ENCODE results near the gene ZBTB46.
A peak's percentile ranks its signal among the peaks of the same experiment; 100 is the strongest.
"Not testable (repeated sequence)": the region's sequence is repeated elsewhere in the genome, so short reads cannot be mapped to it uniquely, and the experiment has no call there.

Gene ZBTB46

DNA sequence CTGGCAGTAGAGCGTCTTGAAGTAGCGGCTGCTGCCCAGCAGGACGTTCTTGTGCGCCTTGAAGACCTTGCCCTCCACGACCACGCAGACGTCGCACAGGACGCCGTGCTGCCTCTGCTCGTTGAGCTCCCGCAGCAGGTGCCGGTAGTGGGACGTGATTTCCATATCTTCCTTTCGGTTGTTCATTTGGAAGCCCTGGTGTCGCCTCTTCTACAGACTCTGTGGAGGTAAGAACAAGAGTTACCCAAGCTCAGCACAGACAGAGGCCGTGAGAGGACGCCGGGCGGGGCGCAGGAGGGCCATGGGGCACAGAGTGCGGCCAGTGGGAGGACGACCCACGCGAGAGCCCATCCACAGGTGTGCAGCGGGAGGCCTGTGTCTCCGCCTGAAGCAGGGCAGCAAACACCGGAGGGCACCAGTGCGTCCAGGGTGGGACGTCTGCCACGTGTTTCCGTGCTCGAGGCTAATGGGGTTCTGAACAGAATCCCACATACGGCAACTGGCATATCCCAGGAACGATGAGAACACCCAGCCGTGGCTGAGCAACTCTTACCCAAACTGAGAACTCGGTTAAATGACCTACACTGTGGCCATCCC, 40.4 kb downstream of the ZBTB46 start:
- no peak for DNase-seq

DNA sequence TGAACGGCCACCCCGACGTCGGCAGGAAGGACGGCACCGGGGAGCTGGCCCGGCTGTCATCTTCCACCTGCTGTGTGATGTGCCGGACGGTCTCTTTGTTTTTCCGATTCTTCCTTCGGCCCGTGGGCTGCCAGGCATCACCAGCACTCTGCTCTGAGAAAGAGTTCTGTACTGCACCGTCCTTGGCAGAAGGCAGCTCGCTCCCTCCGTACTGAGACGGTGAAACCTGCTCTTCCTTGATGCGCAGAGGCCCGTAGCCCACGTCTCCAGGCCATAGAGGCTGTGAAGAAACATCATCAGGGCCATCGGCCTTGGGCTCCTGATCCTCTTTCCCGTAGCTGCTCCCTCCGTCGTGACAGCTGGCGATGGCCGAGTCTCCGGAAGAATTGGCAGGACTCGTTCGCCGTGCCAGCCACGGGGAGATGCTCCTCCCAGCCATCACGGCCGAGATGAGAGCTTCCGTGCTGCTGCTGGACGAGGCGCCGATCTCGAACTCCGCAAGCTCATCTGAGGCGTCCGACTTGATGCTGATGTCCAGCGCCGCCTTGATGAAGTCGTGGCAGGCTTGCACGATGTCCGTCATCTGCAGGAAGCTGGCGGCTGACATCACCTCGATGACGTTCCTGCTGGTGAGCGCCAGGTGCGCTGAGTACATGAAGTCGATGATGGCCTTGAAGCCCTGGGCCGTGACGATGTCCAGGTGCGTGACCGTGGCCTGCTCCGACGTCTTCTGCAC, 41.1 kb downstream of the ZBTB46 start:
- DNase-seq: no peak

DNA sequence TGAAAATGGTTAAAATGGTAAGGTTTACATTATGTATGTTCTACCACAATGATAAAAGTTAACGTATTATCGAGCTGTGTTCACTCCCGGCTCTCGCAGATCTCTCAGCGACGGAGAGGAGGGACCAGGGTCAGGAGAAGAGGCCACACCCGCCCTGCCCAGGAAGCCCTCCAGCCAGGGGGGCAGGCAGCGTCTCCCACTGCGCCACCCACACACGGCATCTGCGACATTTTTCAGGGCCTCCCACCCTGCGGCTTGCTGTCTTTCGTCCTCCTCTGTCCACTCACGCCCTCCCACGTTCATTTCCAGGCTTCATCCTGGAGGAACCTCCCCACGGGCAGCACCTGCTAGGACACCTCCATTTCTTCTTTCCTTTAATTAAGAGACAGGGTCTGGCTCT, 43.3 kb downstream of the ZBTB46 start:
- no peak for DNase-seq

DNA sequence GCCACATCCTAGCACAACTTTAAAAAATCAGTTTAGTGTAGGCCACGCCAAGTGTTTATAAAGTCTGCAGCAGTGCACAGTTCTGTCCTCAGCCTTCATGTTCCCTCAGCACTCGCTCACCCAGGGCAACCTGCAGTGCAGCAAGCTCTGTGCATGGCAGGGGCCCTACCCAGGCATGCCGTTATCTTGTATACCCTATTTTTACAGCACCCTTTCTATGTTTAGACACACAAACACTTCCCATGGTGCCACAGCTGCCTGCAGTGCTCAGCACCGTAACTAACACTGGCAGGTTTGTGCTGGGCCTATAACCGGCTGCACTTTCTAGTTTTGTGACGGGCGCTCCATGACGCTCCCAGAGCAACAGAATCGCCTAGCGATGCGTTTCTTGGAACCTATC, 43.8 kb downstream of the ZBTB46 start:
- no peak for DNase-seq

DNA sequence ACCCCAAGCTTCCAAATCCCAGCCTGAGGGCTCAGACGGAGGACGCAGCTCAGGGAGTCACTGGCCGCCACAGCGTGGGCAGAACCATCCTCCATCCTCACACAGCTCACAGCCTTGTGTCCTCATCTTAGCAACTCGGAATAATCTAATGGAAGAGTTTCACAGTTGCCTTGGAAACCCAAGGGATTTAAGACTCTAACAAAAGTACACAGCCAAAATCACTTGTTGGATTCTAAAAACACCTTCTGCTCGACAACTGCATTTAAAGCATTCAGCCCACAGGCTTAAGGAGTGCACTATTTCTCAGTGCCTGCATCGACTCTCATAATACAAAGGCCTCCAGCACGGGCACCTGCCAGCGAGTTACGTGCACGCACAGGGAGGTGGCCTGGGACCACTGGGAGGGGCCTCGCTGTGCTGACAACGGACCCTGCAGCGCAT, 45.4 kb downstream of the ZBTB46 start:
- peak in 3 of 51 donors; percentile 5 to 58 (median 39) for DNase-seq

DNA sequence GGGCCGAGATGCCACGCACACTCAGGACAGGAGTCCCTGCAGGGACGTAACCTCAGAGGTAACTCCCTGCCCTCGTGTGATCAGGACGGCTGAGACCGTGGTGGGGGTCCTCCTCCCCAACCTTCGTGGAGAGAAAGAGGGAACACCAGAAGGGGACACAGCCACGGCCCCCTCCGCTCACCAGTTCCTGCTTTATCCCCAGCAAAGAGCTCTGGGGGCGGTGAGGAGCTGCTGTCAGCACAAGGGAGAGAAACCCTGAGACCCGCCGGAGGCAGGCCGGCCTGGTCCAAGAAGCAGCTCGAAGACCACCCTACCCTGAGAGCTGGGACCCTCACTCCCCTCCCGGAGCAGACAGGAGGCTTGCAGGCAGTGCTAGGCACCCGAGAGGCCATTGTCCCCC, 47.1 kb downstream of the ZBTB46 start:
- no peak for DNase-seq

DNA sequence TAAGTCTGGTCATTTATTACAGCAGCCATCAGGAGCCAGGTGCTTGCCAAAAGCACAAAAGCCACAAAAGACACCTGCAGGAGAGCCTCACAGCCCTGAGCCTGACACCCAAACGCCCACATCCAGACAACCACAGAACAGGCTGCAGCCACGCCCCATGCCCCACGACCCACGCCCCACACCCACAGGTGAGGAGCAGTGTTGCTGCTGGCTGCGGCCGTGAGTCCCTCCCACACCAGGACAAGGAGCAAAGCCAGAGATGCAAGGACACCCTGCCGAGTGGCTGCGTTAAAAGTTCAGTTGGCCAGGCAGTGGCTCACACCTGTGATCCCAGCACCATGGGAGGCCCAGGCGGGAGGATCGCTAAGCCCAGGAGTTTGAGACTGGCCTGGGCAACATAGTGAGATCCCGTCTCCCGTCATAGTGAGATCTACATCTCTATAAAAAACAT, 48.5 kb downstream of the ZBTB46 start:
- no peak for DNase-seq

DNA sequence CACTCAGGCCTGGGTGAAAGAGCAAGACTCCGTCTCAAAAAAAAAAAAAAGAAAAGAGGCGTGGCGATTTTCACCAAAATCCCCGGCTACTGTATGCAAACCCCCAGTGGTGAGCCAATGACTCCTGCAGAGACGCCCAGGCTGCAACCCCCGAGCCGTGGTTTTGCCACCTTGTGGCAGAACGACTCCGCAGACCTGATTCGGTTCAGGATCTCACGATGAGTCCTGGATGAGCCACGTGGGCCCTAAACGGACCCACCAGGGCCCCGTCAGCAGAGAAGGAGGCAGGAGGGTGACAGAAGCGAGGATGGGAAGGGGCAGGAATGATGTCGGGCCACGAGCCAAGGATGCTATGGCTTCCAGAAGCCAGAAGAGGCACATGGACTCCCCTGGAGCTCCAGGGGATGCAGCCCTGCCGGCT, 49.0 kb downstream of the ZBTB46 start:
- DNase-seq: no peak

DNA sequence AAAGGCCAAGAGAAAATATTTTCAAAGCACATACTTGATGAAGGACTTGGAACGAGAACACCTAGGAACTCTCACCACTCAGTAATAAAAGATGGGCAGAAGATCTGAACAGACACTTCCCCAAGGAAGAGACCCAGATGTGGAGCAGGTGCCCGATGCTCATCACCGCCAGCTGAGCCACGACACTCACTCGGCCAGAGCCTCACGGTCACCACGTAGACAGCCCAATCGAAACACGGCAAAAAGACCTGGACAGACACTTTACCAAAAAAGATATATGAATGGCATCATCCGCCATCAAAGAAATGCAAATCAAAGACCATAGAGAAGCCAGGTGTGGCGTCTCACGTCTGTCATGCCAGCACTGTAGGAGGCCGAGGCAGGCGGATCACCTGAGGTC, 49.9 kb downstream of the ZBTB46 start:
- DNase-seq: no peak

DNA sequence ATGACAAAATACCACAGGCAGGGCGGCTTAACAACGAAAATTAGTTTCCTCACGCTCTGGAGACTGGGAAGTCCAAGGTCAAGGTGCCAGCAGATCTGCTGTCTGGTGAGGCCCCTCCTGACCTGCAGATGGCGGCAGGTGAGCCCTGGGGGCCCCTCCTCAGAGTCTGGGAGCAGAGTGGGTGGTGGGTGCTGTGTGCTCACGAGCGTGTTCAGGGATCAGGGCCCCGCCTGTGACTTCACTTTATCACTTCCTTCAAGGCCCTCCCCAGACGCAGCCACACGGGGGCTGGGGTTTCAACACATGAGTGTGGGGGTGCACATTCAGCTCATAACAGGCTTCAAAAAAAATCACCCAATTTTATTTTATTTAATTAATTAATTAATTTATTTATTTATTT, 52.2 kb downstream of the ZBTB46 start:
- DNase-seq: no peak

DNA sequence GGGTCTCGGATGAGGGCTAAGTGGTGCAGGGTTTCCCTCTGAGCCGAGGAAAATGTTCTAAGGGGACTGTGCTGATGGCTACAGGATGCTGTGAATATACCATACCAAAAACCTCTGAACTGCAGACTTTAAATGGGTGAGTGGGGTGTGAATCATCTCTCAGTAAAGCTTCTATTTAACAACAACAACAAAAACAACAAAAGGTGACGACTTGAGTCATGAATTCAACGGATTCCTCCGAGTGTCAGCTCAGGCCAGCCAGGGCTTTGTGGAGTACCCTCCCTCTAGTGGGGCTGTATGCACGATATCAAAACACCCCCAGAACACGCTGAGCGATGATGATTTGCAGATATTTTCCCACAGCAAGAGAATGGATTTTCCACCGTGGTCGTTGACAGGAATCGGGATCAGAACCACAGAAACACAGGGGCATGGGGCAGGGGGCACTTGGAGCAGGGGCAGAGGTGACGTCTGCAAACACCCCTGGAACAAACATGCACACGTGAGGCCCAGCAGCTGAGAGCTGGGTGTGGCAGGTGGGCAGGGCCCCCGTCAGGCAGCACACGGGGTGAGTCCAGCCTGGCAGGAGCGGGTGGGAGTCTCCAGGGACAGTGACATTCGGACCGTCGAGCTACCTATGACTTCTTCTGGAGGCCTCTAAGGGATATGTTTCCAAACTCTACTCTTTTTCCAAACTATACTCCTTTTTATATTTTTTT, 52.9 kb downstream of the ZBTB46 start:
- DNase-seq: no peak

DNA sequence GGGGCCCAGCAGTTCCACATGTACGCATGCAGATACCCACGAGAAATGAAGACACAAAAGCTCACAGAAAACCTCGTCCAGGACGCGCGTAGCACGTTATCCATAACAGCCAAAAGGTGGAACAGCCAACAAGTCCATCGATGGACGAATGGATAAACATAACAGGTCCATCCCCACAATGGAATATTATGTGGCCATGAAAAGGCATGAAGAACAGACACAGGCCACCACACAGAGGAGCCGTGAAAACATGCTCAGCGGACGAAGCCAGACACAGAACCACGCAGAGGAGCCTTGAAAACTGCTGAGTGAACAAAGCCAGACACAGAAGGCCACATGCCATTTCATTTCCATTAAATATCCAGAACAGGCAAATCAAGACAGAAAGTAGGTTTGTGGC, 53.5 kb downstream of the ZBTB46 start:
- no peak for DNase-seq

DNA sequence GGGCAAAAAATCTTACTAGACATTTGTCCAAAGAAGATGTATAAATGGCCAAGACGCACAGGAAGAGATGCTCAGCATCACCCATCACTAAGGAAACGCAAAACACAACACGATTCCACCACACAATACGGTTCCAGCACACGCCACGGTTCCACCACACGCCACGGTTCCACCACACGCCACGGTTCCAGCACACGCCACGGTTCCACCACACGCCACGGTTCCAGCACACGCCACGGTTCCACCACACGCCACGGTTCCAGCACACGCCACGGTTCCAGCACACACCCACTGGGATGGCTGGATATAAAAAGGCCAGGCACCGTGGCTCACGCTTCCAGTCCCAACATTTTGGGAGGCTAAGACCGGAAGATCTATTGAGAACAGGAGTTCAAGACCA, 54.2 kb downstream of the ZBTB46 start:
- not testable (repeated sequence) for DNase-seq

DNA sequence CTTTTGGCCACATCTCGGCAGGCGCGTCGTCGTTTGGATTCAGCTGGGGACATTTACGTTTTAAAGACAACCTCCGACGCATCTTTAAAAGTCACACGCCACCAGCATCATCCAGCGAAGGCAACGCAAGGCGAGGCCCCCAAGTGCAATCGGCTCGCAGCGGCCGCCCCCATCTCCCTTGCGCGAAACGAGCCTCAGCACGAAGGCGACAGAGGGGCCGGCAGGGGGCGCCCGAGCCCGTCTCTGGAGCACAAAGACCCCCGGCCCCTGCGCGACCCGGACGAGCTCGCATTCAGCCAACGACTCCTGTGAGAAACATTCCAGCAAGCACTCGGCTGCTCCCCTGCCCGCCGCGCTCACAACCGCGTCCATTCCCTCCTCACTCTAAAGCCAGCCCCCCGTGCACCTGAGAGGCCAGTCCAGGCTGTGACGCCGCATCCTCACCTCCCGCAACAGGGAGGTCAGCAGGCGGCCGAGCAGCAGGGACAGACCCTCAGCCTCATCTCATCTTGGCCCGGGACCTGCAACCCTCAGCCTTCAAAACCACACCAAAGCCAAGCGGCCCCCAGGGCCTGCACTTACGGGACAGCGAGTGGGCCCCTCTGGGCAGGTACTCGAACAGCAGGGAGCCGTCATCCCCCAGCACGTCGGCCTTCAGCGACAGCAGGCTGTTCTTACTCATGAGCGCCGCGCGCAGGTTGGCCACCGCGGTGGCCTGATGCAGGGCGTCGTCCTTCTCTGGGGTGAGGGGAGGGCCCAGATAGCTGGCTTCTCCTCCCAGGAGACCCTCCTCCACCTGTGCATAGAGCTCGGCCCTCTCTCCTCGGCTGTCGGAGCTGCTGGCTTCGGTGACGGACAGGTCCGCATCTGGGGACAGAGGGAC, 55.7 kb downstream of the ZBTB46 start:
- peak in 35 of 51 donors; percentile 6 to 72 (median 37) for DNase-seq

DNA sequence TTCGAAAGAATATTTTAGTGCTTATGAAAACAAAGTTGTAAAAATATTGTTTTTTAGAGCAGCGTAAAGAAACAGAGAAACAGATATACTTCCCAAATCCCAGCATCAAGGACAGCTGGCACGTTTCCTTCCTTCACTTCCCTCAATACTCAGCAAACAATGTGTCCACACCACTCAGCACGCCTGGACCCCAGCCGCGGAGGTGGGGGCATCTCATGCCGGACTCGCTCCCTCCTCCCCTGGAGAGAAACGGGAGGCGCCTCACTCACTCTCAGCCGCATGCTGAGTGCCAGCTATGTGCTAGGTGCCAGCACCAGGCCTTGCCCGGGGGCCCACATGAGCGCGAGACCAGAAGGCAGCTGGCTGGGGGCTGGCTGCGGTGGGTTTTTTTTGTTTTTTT, 56.8 kb downstream of the ZBTB46 start:
- peak in 2 of 51 donors; percentile 4 to 12 for DNase-seq

DNA sequence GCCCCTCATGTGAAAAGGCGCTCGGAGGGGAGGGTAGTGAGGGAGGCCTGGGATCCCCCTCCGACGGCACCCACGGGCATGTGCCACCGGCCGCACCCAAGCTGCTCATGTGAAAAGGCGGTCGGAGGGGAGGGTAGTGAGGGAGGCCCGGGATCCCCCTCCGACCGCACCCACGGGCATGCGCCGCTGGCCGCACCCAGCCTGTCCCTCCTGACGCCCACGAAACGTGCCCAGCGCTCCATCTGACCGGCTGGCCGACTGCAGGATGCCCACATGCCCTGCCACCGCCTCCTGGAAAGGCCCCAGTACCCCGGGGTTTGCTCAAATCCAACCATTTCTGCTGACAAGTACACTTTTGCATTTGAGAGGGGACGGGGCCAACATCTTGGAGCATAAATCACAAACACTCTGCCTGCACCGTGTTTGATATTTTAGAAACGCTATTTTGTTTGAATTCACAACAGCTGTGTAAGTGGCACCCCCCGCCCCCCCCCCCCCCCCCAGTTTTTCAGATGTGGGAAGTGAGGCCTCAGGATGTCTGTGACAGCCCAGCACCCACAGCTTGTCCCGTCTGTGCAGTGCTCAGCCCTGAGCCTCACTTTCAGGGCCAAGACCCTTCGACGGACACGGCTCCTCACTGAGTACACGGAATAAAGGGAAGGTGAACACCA, 57.4 kb downstream of the ZBTB46 start:
- no peak for DNase-seq

DNA sequence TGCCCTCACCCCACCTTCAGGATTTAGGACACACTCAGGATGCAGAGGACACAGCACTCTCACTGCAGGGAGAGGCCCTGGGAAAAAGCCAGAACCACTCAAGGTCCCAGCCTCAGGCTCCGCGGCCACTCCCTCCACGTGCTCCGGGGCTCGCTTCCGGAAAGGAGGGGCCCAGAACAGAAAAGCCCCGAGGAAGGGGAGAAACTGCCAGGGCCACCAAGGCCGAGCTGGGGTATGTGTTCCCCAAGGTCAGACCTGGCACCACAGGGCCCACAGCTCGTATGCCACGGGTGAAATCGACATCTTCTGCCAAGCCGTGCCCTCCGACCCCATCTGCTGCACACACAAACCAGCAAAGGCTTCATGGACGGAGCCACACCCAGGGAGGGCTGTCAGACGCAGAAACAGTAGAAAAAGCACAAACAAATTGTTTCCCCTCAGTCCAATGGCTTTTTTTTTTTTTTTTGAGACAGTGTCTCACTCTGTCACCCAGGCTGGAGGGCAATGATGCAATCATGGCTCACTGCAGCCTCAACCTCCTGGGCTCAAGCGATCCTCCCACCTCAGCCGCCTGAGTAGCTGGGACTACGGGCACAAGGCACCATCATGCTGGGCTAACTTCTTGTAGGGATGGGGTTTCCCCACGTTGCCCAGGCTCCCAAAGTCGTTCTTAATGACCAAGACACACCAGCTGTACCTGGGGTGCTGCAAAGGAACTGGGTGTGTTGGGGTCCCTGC, 58.1 kb downstream of the ZBTB46 start:
- no peak for DNase-seq

DNA sequence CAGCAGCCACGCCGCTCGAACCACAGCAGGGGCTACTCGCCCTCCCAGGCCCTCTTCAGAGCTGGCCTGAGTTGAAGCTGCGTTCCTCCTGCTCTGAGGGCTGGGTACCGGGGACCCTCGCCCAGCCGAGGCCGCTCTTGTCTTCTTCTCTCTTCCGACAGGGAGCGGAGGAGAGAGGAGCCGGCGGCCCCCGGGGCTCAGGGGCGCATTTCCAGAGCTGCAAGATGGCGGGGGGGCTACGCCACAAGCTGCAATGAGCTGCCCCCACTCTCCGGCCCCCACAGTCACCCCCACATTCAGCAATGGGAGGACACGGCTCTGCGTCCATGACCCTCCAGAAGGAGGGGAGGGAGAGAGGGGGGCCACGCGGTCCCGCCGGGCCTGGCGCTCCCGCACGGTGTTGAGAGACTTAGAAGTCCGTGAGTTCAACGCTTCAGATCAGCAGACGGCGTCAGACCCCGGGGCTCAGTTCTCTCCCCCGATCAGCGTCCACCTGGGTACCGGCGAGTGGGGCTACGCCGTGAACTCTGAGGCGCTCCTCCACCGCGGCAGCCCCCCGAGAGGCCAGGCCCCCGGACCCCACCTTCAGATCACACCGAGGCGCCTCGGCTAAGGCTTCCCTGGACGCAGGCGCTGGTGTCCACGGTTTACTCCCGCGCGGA, 59.9 kb downstream of the ZBTB46 start:
- no peak for DNase-seq

DNA sequence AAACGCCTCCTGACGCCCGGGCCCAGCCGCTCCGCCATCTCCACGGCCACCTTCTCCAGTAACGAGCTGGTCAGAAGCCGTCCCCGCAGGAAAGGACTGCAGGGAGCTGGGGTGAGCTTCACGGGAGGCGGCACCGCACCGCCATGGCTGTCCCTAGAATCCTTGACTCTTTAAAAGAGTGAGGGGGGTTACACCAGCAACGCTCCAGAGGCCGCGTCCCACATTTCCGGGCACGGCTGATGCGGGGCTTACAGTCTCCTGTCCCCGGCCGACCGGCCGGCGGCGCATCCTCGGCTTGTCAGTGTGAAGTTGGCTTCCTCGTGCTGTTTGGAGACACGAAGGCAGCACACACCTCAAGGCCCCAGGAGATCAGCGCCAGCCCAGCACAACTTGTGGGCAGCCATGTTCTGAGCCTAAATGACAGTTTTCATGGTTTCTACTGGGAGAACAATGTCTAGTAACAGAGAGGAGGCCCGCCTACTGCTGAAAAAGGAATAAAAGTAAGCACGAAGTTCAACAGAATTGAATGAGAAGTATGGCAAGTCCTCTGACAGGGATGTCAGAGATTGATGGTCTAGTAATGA, 61.1 kb downstream of the ZBTB46 start:
- no peak for DNase-seq
